Measurements from ENCODE around the gene BRD3OS.
"Not testable (repeated sequence)": the region's sequence is repeated elsewhere in the genome, so short reads cannot be mapped to it uniquely, and the experiment has no call there.

BRD3OS gene

GRCh38 chr9:134067904-134068743 is 42.8 kb downstream of the BRD3OS start, which contains the start of gene BRD3:
Gene BRD3, minus strand, starts transcription at chr9:134068026. Its CDS starts 14,549 bp downstream, at chr9:134053477.
- Histone ChIP-seq H3K9ac (ENCODE audit: low read length) (peak within 1 kb of the TSS; percentile 82), H3K9me3 (ENCODE audit: control insufficient read depth, low read length) (no peaks in the 10 kb centered on the region)

GRCh38 chr9:134068744-134069479 is 43.6 kb downstream of the BRD3OS start:
- Histone ChIP-seq H3K4me1 (ENCODE audit: control insufficient read depth, insufficient read depth, low read length) (peaks cover 21% of the 10 kb centered on the region), H3K9ac (ENCODE audit: low read length) (peak overlapping the region; percentile 82)

More at GRCh38 chr9:134067904-134068743, 42.8 kb downstream of the BRD3OS start, which contains the start of gene BRD3:
- Histone ChIP-seq H3K4me1 (ENCODE audit: control insufficient read depth, insufficient read depth, low read length) (peaks cover 25% of the 10 kb centered on the region), H3K36me3 (ENCODE audit: control insufficient read depth, insufficient read depth, low read length) (no peaks in the 10 kb centered on the region), H3K4me3 (ENCODE audit: low read length) (peak within 1 kb of the TSS; percentile 63), H3K27me3 (ENCODE audit: control insufficient read depth, insufficient read depth, low read length) (peaks cover 20% of the 10 kb centered on the region)

GRCh38 chr9:134069480-134070399 is 44.5 kb downstream of the BRD3OS start:
- no peak overlapping the region for H3K9ac ChIP-seq (ENCODE audit: low read length)
- peaks cover 17% of the 10 kb centered on the region for H3K4me1 ChIP-seq (ENCODE audit: control insufficient read depth, insufficient read depth, low read length)
- no peak overlapping the region for H3K4me3 ChIP-seq (ENCODE audit: low read length)
- peaks cover 20% of the 10 kb centered on the region for H3K27me3 ChIP-seq (ENCODE audit: control insufficient read depth, insufficient read depth, low read length)
- no peaks in the 10 kb centered on the region for H3K9me3 ChIP-seq (ENCODE audit: control insufficient read depth, low read length)
- H3K36me3 ChIP-seq (ENCODE audit: control insufficient read depth, insufficient read depth, low read length): no peaks in the 10 kb centered on the region

More at GRCh38 chr9:134068744-134069479, 43.6 kb downstream of the BRD3OS start:
- H3K27me3 ChIP-seq (ENCODE audit: control insufficient read depth, insufficient read depth, low read length): peaks cover 20% of the 10 kb centered on the region
- H3K4me3 ChIP-seq (ENCODE audit: low read length): peak overlapping the region; percentile 63
- no peaks in the 10 kb centered on the region for H3K9me3 ChIP-seq (ENCODE audit: control insufficient read depth, low read length)
- no peaks in the 10 kb centered on the region for H3K36me3 ChIP-seq (ENCODE audit: control insufficient read depth, insufficient read depth, low read length)

GRCh38 chr9:134071149-134071548 is 45.9 kb downstream of the BRD3OS start:
- Histone ChIP-seq H3K9ac (ENCODE audit: low read length) (no peak overlapping the region), H3K4me1 (ENCODE audit: control insufficient read depth, insufficient read depth, low read length) (peaks cover 6% of the 10 kb centered on the region), H3K9me3 (ENCODE audit: control insufficient read depth, low read length) (no peaks in the 10 kb centered on the region), H3K36me3 (ENCODE audit: control insufficient read depth, insufficient read depth, low read length) (no peaks in the 10 kb centered on the region), H3K27me3 (ENCODE audit: control insufficient read depth, insufficient read depth, low read length) (peaks cover 20% of the 10 kb centered on the region), H3K4me3 (ENCODE audit: low read length) (no peak overlapping the region)

- not testable (repeated sequence) for H3K4me3 ChIP-seq (ENCODE audit: low read length); H3K9ac ChIP-seq (ENCODE audit: low read length); H3K36me3 ChIP-seq (ENCODE audit: control insufficient read depth, insufficient read depth, low read length); H3K4me1 ChIP-seq (ENCODE audit: control insufficient read depth, insufficient read depth, low read length); H3K9me3 ChIP-seq (ENCODE audit: control insufficient read depth, low read length)
- peaks cover 20% of the 10 kb centered on the region for H3K27me3 ChIP-seq (ENCODE audit: control insufficient read depth, insufficient read depth, low read length)
Observed at GRCh38 chr9:134072683-134073082, 47.4 kb downstream of the BRD3OS start.

GRCh38 chr9:134073500-134073899 is 48.2 kb downstream of the BRD3OS start:
- Histone ChIP-seq H3K27me3 (ENCODE audit: control insufficient read depth, insufficient read depth, low read length) (peaks cover 20% of the 10 kb centered on the region), H3K36me3 (ENCODE audit: control insufficient read depth, insufficient read depth, low read length) (no peaks in the 10 kb centered on the region), H3K4me3 (ENCODE audit: low read length) (no peak overlapping the region), H3K9ac (ENCODE audit: low read length) (no peak overlapping the region), H3K4me1 (ENCODE audit: control insufficient read depth, insufficient read depth, low read length) (peaks cover 5% of the 10 kb centered on the region), H3K9me3 (ENCODE audit: control insufficient read depth, low read length) (no peaks in the 10 kb centered on the region)

GRCh38 chr9:134075689-134076088 is 50.4 kb downstream of the BRD3OS start:
- not testable (repeated sequence) for H3K4me1 ChIP-seq (ENCODE audit: control insufficient read depth, insufficient read depth, low read length); H3K27me3 ChIP-seq (ENCODE audit: control insufficient read depth, insufficient read depth, low read length); H3K4me3 ChIP-seq (ENCODE audit: low read length); H3K9ac ChIP-seq (ENCODE audit: low read length); H3K9me3 ChIP-seq (ENCODE audit: control insufficient read depth, low read length); H3K36me3 ChIP-seq (ENCODE audit: control insufficient read depth, insufficient read depth, low read length)

GRCh38 chr9:134076644-134077043 is 51.4 kb downstream of the BRD3OS start:
- Histone ChIP-seq H3K9me3 (ENCODE audit: control insufficient read depth, low read length) (no peaks in the 10 kb centered on the region), H3K27me3 (ENCODE audit: control insufficient read depth, insufficient read depth, low read length) (no peaks in the 10 kb centered on the region), H3K4me3 (ENCODE audit: low read length) (no peak overlapping the region), H3K4me1 (ENCODE audit: control insufficient read depth, insufficient read depth, low read length) (no peaks in the 10 kb centered on the region), H3K36me3 (ENCODE audit: control insufficient read depth, insufficient read depth, low read length) (no peaks in the 10 kb centered on the region), H3K9ac (ENCODE audit: low read length) (no peak overlapping the region)
